Kidney epithelial cell (primary cell): ENCODE results near the gene STN1. TPM values are rescaled to one million over a fixed set of nuclear protein-coding genes. Genes with fewer than 3 reads are reported as not detected.

ENCODE experiments used
- DNase-seq: peaks from one replicate; pipeline ENCODE4 v3.0.0-alpha.2; 2010; ENCODE audit warnings: low read depth
- H3K27me3 ChIP-seq: 2 replicates; pipeline ENCODE4 v1.6.0; 2011; ENCODE audit warnings: low read length; ENCODE audit not compliant: control insufficient read depth, insufficient read depth
- H3K36me3 ChIP-seq: 2 replicates; pipeline ENCODE4 v1.5.1; 2011; ENCODE audit warnings: low read length; ENCODE audit not compliant: control insufficient read depth, insufficient read depth
- H3K4me3 ChIP-seq: 2 replicates; pipeline ENCODE4 v1.5.1; 2011; ENCODE audit warnings: low read depth, mild to moderate bottlenecking, control low read depth, low read length
- total RNA-seq: library from RNA; depleted of rRNA; stranded (reverse); fragments of >200 nt; gene quantifications from 2 replicates; pipeline ENCODE4 v1.2.3, GENCODE V29; 2015
- TF ChIP-seq, protein P1 (sequence below): IDR thresholded peaks from 2 replicates; pipeline ENCODE4 v1.5.1; 2011; ENCODE audit warnings: mild to moderate bottlenecking, moderate library complexity, low read length, control low read depth, inconsistent platforms; ENCODE audit not compliant: insufficient read depth, poor library complexity, severe bottlenecking

The STN1 gene, protein sequence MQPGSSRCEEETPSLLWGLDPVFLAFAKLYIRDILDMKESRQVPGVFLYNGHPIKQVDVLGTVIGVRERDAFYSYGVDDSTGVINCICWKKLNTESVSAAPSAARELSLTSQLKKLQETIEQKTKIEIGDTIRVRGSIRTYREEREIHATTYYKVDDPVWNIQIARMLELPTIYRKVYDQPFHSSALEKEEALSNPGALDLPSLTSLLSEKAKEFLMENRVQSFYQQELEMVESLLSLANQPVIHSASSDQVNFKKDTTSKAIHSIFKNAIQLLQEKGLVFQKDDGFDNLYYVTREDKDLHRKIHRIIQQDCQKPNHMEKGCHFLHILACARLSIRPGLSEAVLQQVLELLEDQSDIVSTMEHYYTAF
- 25.1 and 28.1 TPM in 2 replicates for total RNA-seq

DNA sequence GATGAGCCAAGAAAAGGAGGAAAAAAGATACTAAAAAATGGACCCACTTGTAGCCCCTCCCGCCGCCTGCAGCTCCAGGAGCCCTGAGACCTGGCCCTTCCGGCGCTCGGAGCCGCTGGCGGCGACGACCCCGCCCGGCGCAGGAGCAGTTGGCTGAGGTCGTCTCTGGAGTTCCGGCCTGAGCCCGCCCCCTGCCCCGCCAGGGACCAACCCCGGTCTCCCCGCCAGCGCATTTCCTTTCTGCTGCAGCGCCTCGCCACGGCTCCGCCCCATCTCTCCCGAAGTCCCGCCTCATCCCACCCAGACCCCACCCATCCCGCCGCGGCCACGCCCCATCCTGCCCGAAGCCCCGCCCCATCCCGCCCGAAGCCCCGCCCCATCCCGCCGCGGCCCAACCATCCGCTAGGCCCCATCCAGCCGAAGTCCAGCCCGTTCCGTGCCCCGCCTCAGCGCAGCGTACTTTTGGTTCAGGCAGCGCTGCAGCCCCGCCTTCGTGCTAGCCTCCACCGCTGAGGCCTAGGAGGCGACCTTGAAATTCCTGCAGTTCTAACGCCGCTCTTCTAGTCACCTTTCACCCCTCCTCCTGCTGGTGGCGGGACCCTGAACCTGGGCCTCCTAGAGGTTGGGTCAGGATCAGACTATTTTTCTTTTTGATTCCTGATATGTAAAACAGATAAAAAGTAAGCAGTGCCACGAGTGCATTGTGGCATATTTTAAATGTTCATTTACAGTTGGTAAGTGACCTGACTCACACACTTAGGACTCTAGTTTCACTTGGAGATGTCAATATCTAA lies at the start of gene STN1:
STN1 (minus strand) TSS at position 132 of the 794 bp plus-strand sequence. CDS start 590 bp downstream, outside the sequence.
- peak; percentile 74 for DNase-seq
- Histone ChIP-seq H3K36me3 (no peaks in the 10 kb centered on the region), H3K27me3 (no peaks in the 10 kb centered on the region), H3K4me3 (peak within 1 kb of the TSS; percentile 53)
- TF ChIP-seq, protein P1, sequence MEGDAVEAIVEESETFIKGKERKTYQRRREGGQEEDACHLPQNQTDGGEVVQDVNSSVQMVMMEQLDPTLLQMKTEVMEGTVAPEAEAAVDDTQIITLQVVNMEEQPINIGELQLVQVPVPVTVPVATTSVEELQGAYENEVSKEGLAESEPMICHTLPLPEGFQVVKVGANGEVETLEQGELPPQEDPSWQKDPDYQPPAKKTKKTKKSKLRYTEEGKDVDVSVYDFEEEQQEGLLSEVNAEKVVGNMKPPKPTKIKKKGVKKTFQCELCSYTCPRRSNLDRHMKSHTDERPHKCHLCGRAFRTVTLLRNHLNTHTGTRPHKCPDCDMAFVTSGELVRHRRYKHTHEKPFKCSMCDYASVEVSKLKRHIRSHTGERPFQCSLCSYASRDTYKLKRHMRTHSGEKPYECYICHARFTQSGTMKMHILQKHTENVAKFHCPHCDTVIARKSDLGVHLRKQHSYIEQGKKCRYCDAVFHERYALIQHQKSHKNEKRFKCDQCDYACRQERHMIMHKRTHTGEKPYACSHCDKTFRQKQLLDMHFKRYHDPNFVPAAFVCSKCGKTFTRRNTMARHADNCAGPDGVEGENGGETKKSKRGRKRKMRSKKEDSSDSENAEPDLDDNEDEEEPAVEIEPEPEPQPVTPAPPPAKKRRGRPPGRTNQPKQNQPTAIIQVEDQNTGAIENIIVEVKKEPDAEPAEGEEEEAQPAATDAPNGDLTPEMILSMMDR, result no peak

DNA sequence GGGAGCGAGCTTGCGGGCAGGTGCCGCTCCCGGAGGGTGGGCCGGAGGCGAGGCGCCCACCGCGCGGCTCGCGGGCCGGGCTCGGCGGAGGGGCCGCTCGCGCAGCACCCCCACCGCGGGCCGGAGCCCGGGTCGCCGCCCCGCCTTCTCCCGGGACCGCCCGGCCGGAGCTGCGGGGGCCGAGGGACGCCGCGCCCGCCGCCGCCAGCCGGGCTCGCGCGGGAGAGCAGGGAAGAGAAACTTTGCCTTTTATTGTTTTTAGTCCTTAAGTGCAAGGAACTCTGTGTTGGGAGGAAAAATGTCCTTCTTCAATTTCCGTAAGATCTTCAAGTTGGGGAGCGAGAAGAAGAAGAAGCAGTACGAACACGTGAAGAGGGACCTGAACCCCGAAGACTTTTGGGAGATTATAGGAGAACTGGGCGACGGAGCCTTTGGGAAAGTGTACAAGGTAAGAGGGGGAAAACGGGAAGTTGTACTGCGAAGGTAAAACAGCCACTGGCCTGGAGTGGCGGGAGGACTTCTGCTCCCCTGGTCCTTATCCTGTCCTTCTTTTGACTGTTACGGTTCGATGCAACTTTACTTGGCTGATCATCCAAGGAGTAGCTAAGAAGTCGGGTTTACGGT lies 49.6 kb upstream of the STN1 start:
- H3K27me3 ChIP-seq, result no peaks in the 10 kb centered on the region
- no peak for DNase-seq
- H3K4me3 ChIP-seq, result peak overlapping the region; percentile 89
- no peaks in the 10 kb centered on the region for H3K36me3 ChIP-seq
- TF ChIP-seq, protein P1, result no peak

- H3K36me3 ChIP-seq, result no peaks in the 10 kb centered on the region
- H3K27me3 ChIP-seq, result no peaks in the 10 kb centered on the region
- DNase-seq, result no peak
- peak within 1 kb of the TSS; percentile 89 for H3K4me3 ChIP-seq
- TF ChIP-seq, protein P1, result no peak
These were observed 48.9 kb upstream of the STN1 start, which contains the start of gene SLK for GRCh38 chr10:103966671-103967447. SLK (plus strand) TSS chr10:103967140; CDS start chr10:103967746, 606 bp downstream.

GRCh38 chr10:103960103-103960502 lies 42.1 kb upstream of the STN1 start:
- TF ChIP-seq, protein P1, result no peak
- Histone ChIP-seq H3K36me3 (no peaks in the 10 kb centered on the region), H3K27me3 (no peaks in the 10 kb centered on the region), H3K4me3 (no peak overlapping the region)
- DNase-seq, result no peak

GRCh38 chr10:103958996-103959395 lies 41.0 kb upstream of the STN1 start:
- Histone ChIP-seq H3K4me3 (no peak overlapping the region), H3K27me3 (no peaks in the 10 kb centered on the region), H3K36me3 (no peaks in the 10 kb centered on the region)
- TF ChIP-seq, protein P1, result no peak
- no peak for DNase-seq
